Measurements from ENCODE around the gene TMEM175. TPM values are rescaled to one million over a fixed set of nuclear protein-coding genes. Genes with fewer than 3 reads are reported as not detected.

TMEM175 gene
- total RNA-seq, 1 experiment from 2014 or later, result 25.7 TPM

DNA sequence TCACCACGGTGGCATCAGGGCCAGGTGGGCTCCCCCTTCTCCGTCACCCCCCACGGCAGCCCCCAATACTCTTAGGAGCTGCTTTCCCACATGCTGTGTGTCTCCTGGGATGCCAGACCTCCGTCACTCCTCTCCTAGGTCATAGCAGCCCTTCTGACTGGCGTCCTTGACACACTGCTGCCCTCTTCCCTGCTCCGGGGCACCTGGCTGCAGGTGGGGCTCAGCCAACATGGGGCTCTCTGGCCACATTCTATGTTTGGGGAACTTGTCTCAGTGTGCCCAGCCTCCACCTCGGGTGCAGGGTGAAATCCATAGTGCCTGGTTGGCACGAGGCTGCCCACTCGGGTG lies 13.8 kb downstream of the TMEM175 start:
- DNase-seq (ENCODE audit: low read depth), result no peak

DNA sequence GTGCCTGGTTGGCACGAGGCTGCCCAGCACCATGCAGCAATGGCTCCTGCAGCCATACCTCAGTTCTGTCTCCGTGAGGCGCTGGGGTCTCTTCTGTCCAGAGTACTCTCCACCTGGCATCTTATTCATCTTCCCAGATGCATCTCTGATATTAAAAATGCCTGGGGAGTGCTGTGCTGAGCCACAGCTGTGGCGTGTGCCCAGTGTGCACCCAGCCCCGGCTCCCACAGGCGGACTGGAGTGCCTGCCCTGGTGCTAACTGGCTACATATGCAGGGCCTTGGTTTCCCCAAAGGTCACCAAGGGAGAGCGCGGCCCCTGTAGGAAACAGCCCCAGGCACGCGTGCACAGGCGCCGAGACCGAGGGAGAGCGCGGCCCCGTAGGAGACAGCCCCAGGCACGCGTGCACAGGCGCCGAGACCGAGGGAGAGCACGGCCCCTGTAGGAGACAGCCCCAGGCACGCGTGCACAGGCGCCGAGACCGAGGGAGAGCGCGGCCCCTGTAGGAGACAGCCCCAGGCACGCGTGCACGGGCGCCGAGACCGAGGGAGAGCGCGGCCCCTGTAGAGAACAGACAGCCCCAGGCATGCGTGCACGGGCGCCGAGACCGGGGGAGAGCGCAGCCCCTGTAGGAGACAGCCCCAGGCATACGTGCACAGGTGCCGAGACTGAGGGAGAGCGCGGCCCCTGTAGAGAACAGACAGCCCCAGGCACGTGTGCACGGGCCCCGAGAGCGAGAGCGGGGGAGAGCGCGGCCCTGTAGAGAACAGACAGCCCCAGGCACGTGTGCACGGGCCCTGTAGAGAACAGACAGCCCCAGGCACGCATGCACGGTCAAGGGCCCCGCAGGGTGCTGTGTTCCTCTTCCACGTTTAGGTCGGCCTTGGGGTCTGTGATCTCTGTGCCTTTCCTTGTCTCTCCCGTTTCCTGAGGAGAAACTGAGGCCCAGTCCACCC lies 14.5 kb downstream of the TMEM175 start:
- no peak for DNase-seq (ENCODE audit: low read depth)

DNA sequence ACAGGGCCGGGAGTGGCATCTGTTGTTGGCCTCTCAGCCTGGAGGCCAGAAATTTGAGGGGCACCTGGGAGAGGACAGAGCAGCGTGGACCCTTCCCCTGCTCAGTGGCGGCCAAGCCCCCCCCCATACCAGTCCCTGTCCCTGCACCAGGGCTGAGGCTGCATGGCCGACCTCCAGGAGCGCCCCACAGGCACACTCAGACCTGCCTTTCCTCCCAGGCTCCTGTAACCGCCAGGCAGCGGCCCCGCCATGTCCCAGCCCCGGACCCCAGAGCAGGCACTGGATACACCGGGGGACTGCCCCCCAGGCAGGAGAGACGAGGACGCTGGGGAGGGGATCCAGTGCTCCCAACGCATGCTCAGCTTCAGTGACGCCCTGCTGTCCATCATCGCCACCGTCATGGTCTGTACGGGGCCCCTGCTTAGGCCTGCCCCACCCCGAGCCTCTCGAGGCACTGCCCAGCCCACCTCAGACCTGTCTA lies 15.3 kb downstream of the TMEM175 start:
- DNase-seq (ENCODE audit: low read depth), result no peak

DNA sequence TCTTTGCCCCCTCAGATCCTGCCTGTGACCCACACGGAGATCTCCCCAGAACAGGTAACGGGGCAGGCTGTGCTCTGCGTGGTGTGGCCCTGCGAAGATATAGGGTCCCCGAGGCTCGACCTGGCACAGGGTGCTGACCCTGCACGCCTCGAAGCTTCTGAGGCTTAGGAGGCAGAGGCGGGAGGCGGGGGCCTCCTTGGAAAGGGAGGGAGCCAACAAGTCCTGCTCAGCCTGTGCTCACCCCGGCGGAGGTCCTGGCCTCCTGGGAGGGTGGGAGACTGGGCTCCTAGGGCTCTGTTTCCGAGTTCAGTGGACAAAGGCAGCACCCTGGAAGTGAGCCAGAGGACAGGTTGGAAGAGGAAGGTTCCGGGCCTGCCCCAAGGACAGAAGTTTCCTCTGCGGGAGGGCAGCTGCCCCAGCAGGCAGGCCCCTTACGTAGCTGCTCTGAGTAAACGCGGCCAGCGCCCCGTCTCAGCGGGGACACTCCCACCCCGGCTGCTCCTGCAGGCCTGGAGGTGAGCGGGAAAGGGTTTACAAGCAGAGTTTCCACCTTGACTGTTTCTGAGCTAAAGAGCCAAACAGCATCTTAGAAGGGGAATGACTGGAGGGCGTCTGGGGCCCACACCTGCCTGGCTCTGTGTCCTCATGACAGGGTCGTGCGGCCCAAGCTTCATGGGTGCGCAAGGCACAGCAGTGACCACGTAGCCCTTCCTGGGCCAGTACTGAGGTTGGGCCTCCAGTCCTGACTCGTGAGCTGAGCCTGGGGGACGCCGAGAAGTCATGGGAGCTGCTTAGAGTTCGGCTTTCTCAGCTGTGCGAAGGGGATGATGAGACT lies 16.1 kb downstream of the TMEM175 start:
- DNase-seq (ENCODE audit: low read depth), result no peak

DNA sequence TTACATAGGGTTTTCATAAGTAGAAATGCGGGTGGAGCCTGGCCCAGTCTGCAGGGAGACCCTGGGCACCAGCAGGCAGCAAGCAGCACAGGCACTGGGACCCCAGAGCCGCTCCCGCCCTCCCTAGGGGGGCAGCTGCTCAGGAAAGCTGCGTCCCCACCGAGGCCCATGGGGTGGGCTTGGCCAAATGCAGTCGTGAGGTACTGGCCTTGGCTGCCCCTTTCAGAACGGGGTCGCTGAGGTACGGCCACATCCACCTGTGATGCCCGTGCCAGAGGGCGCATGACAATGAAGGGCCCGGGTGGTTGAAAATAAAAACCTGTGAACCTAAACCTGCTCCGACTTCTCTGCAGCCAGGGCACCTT lies 16.7 kb downstream of the TMEM175 start:
- DNase-seq (ENCODE audit: low read depth), result no peak

DNA sequence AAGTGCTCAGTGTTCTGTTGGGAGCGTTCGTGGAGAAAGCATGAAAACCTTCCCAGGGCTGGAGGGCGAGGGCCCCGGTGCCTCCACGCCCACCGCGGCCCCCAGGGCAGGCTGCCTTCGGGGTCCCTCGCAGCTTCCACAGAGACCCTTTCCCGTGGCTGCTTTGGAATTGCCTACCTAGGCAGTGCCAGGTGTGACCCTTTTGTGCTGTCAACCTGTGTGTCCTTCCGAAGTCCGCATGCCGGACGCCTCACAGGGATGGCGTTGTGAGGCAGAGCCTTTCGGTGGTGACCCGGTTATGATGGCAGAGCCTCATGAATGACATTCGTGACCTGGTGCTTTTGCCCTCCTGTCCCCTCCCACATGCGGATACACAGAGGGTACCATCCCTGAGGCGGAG lies 17.4 kb downstream of the TMEM175 start:
- DNase-seq (ENCODE audit: low read depth), result no peak

DNA sequence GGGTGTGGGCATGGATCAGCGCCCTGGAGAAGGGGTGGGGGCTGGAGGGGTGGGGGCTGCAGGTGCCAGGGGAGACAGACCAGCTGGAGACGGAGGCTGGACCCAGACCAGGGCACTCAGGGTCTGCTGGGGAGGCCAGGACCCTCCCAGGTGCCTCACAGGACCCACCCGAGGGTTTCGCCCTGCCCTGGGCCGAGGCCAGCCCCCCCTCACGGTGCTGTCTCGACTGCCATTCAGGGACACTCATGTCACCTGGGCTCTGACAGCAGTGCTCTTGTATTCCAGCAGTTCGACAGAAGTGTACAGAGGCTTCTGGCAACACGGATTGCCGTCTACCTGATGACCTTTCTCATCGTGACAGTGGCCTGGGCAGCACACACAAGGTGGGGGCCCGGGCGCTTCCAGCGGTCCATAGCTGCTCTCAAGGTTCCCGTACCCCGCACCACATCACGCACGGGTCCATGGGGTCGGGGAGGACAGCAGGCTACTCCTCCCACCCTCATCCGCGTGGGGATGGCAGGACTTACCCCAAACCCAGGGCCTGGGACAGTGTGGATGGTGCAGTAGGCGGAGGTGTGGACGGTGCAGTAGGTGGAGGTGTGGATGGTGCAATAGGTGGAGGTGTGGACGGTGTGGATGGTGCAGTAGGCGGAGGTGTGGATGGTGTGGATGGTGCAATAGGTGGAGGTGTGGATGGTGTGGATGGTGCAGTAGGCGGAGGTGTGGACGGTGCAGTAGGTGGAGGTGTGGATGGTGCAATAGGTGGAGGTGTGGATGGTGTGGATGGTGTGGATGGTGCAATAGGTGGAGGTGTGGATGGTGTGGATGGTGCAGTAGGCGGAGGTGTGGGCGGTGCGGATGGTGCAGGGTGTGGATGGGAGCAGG lies 18.1 kb downstream of the TMEM175 start:
- no peak for DNase-seq (ENCODE audit: low read depth)

DNA sequence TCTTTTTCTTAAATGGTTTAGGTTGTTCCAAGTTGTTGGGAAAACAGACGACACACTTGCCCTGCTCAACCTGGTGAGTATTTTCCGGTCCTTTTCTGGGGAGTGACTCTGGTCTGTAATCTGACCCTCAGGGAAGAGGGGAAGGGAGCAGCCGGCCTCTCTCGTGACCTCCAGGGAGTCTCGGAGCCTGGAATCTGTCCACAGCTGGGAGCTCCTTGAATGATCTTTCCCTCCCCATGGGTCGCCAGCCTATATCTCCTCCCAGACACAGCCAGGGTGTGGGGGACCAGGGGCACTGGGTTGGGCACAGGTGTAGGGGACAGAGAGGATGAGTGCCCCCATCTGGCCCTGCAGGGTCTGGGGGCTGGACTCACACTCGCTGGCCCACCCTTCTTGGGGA lies 18.9 kb downstream of the TMEM175 start:
- DNase-seq (ENCODE audit: low read depth), result no peak

DNA sequence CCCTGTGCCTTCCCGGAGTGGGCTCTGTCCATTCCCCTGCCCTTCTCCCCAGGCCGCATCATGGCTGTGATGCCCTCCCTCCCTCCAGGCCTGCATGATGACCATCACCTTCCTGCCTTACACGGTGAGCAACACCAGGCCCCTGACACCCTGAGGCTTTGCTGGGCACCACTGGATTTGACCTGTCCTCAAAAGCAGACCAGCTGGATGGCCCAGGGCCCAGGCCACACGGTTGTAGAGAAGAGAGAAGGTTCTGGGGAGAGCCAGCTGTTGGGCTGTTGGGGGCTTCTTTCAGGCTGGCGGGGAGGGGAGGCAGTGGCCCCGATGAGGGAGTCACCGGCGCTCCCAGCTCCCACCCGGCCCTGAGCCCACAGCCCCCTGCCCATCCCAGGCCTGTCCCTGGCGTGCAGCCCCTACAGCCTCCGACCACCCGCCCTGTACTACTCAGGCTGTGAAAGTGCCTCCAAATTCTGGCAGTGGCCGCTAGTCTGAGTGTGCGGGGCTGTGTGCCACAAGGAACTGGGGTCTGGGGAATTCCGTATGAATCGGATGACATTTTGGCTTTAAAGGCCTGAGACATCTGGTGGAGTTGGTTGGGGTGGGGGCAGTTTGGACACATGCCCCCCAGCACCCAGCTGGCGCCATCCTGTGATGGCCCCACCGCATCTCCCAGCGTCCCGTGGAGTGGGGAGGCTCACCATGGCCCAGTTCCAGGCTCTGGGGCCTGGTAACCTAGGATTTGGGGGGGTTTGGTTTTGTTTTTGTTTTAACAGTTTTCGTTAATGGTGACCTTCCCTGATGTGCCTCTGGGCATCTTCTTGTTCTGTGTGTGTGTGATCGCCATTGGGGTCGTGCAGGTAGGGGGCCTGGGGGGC lies 19.6 kb downstream of the TMEM175 start:
- no peak for DNase-seq (ENCODE audit: low read depth)

DNA sequence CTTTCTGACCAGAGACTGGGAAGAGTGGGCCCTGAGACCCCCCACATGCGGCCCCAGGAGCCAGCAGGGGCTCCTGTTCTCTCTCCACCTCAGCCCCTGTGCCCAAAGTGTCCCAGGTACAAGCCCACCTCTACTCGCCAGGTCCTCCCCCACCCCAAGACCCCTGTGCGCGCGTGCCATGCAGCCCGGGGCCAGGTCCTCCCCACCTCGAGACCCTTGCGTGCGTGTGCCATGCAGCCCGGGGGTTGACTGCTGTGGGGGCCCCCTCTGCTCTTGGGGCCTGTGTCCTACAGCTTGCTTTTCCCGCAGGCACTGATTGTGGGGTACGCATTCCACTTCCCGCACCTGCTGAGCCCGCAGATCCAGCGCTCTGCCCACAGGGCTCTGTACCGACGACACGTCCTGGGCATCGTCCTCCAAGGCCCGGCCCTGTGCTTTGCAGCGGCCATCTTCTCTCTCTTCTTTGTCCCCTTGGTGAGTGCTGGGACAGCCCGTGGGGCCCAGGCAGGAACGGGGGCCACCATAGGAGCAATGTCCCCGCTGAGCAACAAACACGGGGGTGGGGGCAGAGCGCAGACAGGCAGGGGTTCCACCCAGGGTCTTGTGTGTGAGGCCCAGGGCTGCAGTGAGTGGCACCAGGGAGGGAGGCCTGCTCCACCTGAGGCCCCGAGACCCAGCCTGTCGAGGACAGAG lies 20.8 kb downstream of the TMEM175 start:
- DNase-seq (ENCODE audit: low read depth), result no peak

DNA sequence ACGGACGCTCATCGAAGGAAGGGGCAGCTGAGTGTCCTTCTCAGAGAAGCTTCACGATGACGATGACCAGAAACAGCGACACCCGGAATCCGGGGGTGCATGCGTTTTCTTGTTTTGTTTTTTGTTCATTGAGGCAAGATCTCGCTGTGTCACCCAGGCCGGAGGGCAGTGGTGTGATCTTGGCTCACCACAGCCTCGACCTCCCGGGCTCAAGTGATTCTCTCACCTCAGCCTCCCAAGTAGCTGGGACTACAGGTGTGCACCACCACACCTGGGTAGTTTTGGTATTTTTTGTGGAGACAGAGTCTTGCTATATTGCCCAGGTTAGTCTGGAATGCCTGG lies 21.3 kb downstream of the TMEM175 start:
- no peak for DNase-seq (ENCODE audit: low read depth)

DNA sequence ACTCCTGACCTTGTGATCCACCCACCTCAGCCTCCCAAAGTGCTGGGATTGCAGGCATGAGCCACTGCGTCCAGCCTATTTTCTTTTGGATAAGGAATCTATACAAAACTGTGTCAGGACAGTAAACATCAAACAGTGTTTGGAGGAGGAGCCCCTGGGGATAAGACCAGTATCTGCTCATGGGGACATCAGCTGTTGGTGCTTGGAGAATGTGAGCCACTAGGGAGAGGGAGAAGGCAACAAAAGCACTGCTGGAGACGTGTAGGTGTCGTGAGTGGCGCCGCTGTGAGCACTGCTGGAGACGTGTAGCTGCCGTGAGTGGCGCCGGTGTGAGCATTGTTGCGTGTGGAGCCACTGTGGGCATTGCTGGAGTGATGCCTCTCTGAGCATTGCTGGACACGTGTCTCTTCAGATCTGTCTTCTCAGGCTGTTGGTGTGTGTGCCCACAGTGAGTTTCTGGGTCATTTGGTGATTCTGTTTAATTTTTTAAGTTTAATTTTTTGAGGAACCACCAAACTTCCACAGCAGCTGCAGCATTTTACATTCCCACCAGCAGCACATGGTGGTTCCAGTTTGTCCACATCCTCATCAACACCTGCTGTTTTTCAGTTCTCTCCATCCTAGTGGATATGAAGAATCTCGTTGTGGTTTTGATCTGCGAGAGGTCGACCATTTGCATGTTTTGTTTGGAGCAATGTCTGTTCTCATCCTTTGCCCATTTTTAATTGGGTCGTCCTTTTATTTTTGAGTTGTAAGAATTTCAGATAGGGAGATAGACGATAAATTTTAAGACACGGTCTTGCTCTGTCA lies 22.2 kb downstream of the TMEM175 start:
- DNase-seq (ENCODE audit: low read depth), result no peak

DNA sequence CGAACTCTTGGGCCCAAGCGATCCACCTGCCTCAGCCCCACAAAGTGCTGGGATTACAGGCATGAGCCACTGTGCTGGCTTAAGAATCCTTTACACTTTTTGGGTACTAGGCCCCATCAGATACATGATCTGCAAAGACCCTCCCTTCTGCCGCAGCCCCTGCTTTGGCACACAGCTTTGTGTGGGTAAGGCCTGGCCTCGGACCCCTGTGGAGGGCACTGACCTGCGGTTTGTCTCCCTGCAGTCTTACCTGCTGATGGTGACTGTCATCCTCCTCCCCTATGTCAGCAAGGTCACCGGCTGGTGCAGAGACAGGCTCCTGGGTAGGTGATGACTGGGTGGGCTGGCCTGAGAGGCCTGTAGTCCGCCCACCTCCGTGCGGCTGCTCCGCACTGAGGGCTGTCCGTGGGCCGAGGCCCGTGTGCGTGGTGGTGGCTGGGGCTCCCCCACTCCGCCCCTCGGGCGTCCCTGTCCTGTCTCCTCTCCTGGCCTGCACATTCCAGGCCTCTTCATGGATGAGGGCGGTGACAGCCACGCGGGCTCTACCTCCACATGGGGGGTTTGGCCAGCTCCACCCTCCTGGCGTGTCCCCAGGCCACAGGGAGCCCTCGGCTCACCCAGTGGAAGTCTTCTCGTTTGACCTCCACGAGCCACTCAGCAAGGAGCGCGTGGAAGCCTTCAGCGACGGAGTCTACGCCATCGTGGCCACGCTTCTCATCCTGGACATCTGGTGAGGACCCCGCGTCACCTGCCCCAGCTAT lies 23.1 kb downstream of the TMEM175 start:
- no peak for DNase-seq (ENCODE audit: low read depth)

DNA sequence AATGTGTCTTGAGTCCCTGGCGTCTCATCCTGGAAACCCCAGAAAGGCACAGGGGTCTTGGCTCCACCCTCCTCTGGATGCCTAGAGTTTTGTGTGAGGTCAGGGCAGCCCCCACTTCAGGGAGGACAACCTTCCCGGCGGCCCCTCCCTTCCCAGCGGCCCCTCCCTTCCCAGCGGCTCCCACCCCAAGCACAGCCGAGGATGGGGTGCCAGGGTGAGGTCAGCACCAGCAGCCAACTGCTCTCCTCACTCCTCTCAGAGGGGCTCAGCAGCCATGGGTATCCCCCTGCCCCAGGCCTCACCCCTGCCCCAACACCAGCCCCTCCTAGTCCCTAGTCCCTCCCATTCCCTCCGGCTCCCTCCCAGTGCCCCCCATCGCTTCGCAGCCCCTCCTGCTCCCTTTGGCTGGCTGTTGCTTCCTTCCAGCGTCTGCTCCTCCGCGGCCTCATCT lies 23.7 kb downstream of the TMEM175 start:
- no peak for DNase-seq (ENCODE audit: low read depth)

DNA sequence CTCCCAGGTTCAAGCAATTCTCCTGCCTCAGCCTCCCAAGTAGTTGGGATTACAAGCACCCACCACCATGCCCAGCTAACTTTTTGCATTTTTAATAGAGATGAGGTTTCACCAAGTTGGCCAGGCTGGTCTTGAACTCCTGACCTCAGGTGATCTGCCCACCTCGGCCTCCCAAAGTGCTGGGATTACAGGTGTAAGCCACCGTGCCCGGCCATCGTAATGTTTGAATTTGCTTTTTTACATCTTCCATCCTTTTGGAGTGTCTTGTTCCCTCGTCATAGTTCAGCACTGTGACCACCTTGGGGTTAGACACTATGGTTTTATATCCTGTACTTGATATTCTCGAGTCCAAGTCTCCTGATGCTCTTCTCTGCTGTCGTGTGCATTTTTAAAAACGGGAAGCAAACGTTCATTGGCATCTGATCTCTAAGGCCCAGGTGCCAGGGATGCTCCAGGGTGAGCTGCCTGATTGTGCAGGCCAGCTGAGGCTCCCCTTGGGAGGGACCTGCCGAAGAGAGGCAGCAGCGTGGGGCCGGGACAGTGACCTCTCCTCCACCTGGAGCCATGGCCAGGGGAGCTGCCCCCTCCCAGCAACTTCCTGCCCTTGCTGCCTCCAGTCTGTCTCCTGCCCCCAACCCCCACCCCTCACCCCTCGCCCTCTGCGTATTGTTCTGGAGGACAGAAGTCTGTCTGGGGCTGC lies 24.4 kb downstream of the TMEM175 start:
- DNase-seq (ENCODE audit: low read depth), result no peak

DNA sequence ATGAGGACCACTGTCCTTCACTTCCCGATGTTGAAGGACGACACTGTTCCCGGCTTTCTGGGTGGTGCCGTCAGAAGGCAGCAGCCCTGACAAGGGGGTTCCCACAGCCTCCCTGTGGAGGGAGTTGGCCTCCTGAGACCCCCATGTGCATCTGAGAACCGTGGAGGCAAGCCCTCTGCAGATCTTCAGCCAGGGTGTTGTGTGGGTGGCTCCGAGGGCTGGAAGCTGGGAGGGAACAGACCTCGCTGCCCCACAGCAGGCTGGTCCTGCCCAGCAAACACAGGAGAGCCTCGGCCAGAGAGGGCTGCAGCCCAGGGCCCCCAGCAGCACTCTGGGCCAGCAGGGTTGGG lies 24.9 kb downstream of the TMEM175 start:
- no peak for DNase-seq (ENCODE audit: low read depth)

DNA sequence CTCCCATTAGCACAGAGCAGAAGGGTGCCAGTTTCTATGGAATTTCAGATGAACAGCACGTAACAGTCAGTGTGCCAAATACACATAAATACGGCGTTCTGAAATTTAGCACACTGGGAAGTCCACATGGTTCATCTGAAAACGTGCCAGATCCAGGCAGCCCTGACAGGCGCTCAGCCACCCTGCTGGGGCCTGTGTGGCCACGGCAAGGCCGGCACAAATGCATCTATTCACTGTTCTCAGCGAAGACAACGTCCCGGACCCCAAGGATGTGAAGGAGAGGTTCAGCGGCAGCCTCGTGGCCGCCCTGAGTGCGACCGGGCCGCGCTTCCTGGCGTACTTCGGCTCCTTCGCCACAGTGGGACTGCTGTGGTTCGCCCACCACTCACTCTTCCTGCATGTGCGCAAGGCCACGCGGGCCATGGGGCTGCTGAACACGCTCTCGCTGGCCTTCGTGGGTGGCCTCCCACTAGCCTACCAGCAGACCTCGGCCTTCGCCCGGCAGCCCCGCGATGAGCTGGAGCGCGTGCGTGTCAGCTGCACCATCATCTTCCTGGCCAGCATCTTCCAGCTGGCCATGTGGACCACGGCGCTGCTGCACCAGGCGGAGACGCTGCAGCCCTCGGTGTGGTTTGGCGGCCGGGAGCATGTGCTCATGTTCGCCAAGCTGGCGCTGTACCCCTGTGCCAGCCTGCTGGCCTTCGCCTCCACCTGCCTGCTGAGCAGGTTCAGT lies 25.5 kb downstream of the TMEM175 start:
- no peak for DNase-seq (ENCODE audit: low read depth)

Data from HT1080 (cell line).